Loucy (cell line): ENCODE results near the gene DDAH2.

ENCODE experiments used
- H2AFZ ChIP-seq: fragments of 200-600 bp; sonication (generic); 2 replicates; pipeline ENCODE4 v1.6.0; 2016; ENCODE audit warnings: antibody characterized with exemption, mild to moderate bottlenecking, low read length, moderate library complexity
- H3F3A ChIP-seq: fragments of 200-600 bp; 2 replicates; pipeline ENCODE4 v1.6.0; 2016; ENCODE audit warnings: antibody characterized with exemption, low read depth, mild to moderate bottlenecking
- H3K27me3 ChIP-seq: fragments of 200-600 bp; sonication (generic); 2 replicates; pipeline ENCODE4 v1.6.1; 2014; ENCODE audit warnings: low read length, mild to moderate bottlenecking; ENCODE audit not compliant: insufficient read depth, poor library complexity, severe bottlenecking
- H3K36me3 ChIP-seq: fragments of 200-600 bp; sonication (generic); 2 replicates; pipeline ENCODE4 v1.6.1; 2016; ENCODE audit warnings: low read length; ENCODE audit not compliant: insufficient read depth
- H3K4me1 ChIP-seq: fragments of 200-600 bp; sonication (generic); 2 replicates; pipeline ENCODE4 v1.5.1; 2014; ENCODE audit warnings: low read length, mild to moderate bottlenecking; ENCODE audit not compliant: insufficient read depth, poor library complexity, severe bottlenecking
- H3K4me2 ChIP-seq: fragments of 200-600 bp; sonication (generic); 2 replicates; pipeline ENCODE4 v1.6.0; 2014; ENCODE audit warnings: antibody characterized with exemption, low read length, low read depth, mild to moderate bottlenecking; ENCODE audit not compliant: poor library complexity, severe bottlenecking
- H3K4me3 ChIP-seq: fragments of 200-600 bp; sonication (generic); 2 replicates; pipeline ENCODE4 v1.5.1; 2014; ENCODE audit warnings: low read length, mild to moderate bottlenecking, mixed read lengths; ENCODE audit not compliant: poor library complexity, severe bottlenecking
- H3K79me2 ChIP-seq: fragments of 200-600 bp; sonication (generic); 2 replicates; pipeline ENCODE4 v1.6.1; 2014; ENCODE audit warnings: low read length; ENCODE audit not compliant: insufficient read depth
- H3K9ac ChIP-seq: fragments of 200-600 bp; sonication (generic); 2 replicates; pipeline ENCODE4 v1.6.0; 2014; ENCODE audit warnings: mild to moderate bottlenecking, low read depth, low read length, moderate library complexity; ENCODE audit not compliant: poor library complexity, severe bottlenecking
- H3K9me2 ChIP-seq: fragments of 200-600 bp; sonication (generic); replicated peaks from 2 replicates; pipeline ENCODE4 v1.6.1; 2016; ENCODE audit warnings: low read depth, low read length, mixed read lengths
- H3K9me3 ChIP-seq: fragments of 200-600 bp; sonication (generic); 2 replicates; pipeline ENCODE4 v1.6.1; 2014; ENCODE audit warnings: mild to moderate bottlenecking, antibody characterized with exemption, low read length, low read depth; ENCODE audit not compliant: insufficient read depth
- H4K20me1 ChIP-seq: fragments of 200-600 bp; sonication (generic); 2 replicates; pipeline ENCODE4 v1.6.0; 2014; ENCODE audit warnings: antibody characterized with exemption, low read length, mild to moderate bottlenecking; ENCODE audit not compliant: insufficient read depth, poor library complexity, severe bottlenecking
- EZH2phosphoT487 ChIP-seq: fragments of 200-600 bp; IDR thresholded peaks from 2 replicates; pipeline ENCODE4 v1.6.1; 2018; ENCODE audit warnings: antibody characterized with exemption, mild to moderate bottlenecking, moderate library complexity, borderline replicate concordance
- TF ChIP-seq, protein P1 (sequence below): fragments of 200-600 bp; sonication (generic); conservative IDR thresholded peaks from 2 replicates; pipeline ENCODE4 v1.5.1; 2014; ENCODE audit warnings: mild to moderate bottlenecking, antibody characterized with exemption, low read length

DDAH2 gene

DNA sequence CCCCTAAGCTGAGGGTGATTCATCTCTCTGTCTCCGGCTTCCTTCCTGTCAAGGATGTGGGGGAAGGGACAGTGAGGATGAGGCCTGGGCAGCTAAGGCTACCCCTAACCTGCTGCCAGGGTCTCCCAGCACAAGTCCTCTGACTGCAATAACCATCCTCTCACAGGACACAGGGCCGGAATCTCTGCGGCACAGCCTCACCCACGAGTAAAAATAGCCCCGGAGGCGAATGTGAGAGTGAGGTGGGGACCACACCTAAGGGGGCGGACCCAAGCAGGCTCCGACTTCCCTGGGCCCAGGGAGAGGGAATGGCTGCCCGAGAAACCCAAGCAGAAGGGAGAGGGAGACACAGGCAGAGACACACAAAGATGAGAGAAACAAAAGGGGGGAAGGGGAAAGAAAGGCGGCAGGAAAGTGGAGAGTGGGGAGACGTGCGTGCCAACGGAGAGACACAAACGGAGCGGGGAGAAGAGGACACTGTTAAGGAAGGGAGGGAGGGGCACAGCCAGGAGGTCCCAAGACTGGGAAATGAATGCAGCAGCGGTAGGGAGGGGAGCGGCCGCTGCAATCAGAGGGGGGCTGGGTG, 5.8 kb upstream of the DDAH2 start:
- Histone ChIP-seq H3K4me1 (peaks cover 63% of the 10 kb centered on the region), H3K36me3 (peaks cover 35% of the 10 kb centered on the region), H3F3A (peaks cover 23% of the 10 kb centered on the region), H4K20me1 (peaks cover 36% of the 10 kb centered on the region), H3K79me2 (peaks cover 71% of the 10 kb centered on the region), H3K9me2 (no peaks in the 10 kb centered on the region), H3K4me2 (peak overlapping the region; percentile 99), H3K9ac (peak overlapping the region; percentile 100), H2AFZ (no peak overlapping the region), H3K4me3 (peak overlapping the region; percentile 100), H3K9me3 (no peaks in the 10 kb centered on the region), H3K27me3 (peaks cover 9% of the 10 kb centered on the region)
- TF ChIP-seq, protein P1, sequence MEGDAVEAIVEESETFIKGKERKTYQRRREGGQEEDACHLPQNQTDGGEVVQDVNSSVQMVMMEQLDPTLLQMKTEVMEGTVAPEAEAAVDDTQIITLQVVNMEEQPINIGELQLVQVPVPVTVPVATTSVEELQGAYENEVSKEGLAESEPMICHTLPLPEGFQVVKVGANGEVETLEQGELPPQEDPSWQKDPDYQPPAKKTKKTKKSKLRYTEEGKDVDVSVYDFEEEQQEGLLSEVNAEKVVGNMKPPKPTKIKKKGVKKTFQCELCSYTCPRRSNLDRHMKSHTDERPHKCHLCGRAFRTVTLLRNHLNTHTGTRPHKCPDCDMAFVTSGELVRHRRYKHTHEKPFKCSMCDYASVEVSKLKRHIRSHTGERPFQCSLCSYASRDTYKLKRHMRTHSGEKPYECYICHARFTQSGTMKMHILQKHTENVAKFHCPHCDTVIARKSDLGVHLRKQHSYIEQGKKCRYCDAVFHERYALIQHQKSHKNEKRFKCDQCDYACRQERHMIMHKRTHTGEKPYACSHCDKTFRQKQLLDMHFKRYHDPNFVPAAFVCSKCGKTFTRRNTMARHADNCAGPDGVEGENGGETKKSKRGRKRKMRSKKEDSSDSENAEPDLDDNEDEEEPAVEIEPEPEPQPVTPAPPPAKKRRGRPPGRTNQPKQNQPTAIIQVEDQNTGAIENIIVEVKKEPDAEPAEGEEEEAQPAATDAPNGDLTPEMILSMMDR, result no peak
- TF ChIP-seq EZH2phosphoT487, result no peak

DNA sequence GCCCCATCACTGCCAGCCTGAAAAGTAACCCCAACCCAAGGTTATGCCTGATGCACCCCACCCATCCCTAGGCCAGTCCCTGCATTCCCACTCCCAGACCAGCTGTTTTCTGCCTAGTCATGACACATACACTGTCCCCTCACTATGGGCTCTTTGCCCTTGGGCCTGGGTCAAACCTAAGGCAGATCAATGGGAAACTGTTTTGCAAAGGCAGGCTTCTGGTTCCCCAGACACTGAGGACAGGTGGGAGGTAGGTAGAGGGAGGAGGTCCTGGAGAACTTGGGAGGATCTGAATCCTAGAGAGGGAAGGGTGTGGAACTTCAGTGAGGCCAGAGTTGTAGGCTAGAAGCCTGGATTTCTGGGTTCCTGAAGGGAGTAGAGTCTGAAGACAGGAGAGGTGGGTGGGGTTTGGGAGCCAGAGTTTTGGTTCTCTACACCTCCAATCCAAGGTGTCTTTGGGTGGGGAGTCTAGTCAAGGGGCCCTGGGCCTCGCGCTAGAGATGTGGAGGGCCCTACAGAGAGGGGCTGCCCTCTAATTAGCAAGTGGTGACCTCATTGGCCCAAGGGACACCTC, 5.2 kb upstream of the DDAH2 start:
- H2AFZ ChIP-seq, result no peak overlapping the region
- H3F3A ChIP-seq, result peaks cover 23% of the 10 kb centered on the region
- peak overlapping the region; percentile 99 for H3K4me2 ChIP-seq
- no peaks in the 10 kb centered on the region for H3K9me2 ChIP-seq
- H3K79me2 ChIP-seq, result peaks cover 75% of the 10 kb centered on the region
- H3K9me3 ChIP-seq, result no peaks in the 10 kb centered on the region
- H3K9ac ChIP-seq, result peak overlapping the region; percentile 100
- peak overlapping the region; percentile 100 for H3K4me3 ChIP-seq
- peaks cover 36% of the 10 kb centered on the region for H4K20me1 ChIP-seq
- peaks cover 61% of the 10 kb centered on the region for H3K4me1 ChIP-seq
- H3K36me3 ChIP-seq, result peaks cover 35% of the 10 kb centered on the region
- TF ChIP-seq, protein P1, result no peak
- TF ChIP-seq EZH2phosphoT487, result no peak
- H3K27me3 ChIP-seq, result peaks cover 9% of the 10 kb centered on the region

DNA sequence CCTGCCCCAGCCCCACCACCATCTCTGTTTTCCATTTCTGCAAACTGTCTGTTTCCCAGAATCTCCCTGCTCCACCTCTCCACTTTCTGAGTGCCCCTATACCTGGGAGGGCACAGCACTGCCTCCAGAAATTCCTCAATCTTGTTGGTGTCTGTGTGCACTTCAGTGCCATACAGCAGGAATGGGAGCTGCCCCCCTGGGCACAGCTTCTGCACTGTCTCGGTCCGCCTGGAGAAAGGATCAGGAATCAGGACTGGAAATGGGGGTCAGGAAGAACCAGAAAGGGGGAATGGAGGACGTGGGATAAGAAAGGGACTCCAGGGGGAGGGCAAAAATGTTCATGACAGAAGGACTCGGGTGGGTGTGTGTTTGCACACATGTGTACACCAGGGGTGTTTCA, 4.6 kb upstream of the DDAH2 start:
- TF ChIP-seq, protein P1, result no peak
- TF ChIP-seq EZH2phosphoT487, result no peak
- peaks cover 42% of the 10 kb centered on the region for H4K20me1 ChIP-seq
- H3K9me2 ChIP-seq, result no peaks in the 10 kb centered on the region
- H3K9ac ChIP-seq, result peak overlapping the region; percentile 100
- H3K79me2 ChIP-seq, result peaks cover 81% of the 10 kb centered on the region
- peaks cover 35% of the 10 kb centered on the region for H3K36me3 ChIP-seq
- peaks cover 62% of the 10 kb centered on the region for H3K4me1 ChIP-seq
- H3K4me2 ChIP-seq, result peak overlapping the region; percentile 99
- no peak overlapping the region for H2AFZ ChIP-seq
- H3K4me3 ChIP-seq, result peak overlapping the region; percentile 100
- H3K27me3 ChIP-seq, result peaks cover 9% of the 10 kb centered on the region
- H3K9me3 ChIP-seq, result no peaks in the 10 kb centered on the region
- peaks cover 23% of the 10 kb centered on the region for H3F3A ChIP-seq
